GM19463 (cell line): ENCODE results near the gene C10orf71.

ENCODE experiments used
- ATAC-seq: cut with Tn5 transposase; IDR thresholded peaks from one replicate; pipeline ENCODE4 v1.9.1; 2021; ENCODE audit warnings: mild to moderate bottlenecking, moderate library complexity; ENCODE audit not compliant: unreplicated experiment

Gene C10orf71

DNA sequence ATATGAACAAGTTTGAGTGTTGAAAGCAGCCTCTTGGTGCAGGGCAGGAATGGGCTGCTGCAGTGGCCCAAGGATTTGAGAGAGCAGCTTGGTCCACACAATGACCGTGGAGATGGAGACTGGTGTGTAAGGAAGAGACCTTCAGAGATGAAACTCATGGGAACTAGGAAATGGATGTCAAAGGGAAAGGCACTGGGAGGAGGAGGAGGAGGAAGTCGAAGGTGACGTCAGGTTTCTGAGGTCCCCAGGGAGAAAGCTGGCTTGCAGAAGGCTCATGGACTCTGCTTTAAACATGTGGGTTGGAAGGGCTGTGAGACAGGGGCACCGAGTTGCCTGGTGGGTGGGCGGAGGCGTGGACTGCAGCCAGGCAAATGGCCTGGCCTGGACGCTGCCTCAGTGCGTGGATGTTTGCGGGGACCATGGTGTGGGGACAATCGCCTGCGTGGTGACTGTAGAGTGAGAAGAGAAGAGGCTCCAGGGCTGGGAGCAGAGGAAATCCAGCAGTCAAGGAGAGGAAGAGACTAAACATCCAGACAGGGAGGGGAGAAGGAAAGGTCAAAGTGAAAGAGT is 14.6 kb downstream of the C10orf71 start:
- ATAC-seq = no peak

DNA sequence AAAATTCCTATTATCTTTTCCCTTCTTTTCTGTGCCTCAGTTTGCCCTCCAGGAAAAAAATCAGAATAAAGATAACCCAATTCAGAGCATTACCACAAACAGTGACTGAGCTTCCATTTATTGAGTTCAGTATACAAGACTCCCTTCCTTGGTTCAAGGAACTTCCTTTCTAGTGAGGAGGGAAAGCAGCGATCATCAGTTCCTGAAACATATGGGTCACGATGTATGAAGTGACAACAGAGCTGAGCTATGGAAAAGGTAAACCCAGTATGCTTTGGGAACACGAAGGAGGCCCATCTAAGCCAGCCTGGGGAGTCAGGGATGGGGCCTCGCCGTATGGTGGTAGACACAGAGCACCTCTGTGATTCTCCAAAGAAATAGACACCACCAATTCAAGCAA is 15.8 kb downstream of the C10orf71 start:
- no peak for ATAC-seq

- ATAC-seq = no peak
Observed at GRCh38 chr10:49318028-49318427, 19.1 kb downstream of the C10orf71 start.

GRCh38 chr10:49318755-49319154 is 19.8 kb downstream of the C10orf71 start:
- no peak for ATAC-seq

DNA sequence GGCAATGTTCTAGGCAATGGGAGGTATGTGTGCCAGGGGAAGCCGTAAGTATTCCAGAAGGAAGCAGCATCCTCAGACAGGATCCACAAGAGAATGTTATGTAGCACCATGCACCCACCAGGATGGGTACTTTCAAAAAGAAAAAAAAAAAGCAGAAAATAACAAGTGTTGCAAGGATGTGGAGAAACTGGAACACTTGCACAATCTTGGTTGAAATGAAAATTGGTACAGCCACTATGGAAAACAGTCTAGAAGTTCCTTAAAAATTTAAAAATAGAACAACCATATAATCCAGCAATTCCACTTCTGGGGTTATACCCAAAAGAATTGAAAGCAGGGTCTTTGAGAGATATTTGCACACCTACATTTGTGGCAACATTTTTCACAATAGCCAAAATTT is 20.2 kb downstream of the C10orf71 start:
- no peak for ATAC-seq

DNA sequence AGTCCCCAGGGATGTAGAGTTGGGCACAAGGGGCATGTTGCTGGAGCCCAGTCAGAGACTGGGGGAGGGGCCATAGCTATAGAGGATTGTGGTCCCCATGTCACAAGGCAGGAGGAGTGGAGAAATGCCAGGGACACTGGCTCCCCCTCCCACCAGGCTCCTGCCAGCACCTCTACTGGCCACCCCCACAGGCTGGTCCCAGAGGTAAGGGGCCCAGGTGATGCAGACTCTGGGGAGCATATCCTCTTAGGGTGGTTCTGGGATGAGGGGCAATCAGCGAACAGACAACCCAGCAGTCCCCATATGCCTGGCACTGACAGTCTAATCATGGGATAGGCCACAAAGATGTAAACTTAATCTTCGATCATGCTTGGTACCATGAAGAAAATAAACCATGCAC is 21.2 kb downstream of the C10orf71 start:
- no peak for ATAC-seq

DNA sequence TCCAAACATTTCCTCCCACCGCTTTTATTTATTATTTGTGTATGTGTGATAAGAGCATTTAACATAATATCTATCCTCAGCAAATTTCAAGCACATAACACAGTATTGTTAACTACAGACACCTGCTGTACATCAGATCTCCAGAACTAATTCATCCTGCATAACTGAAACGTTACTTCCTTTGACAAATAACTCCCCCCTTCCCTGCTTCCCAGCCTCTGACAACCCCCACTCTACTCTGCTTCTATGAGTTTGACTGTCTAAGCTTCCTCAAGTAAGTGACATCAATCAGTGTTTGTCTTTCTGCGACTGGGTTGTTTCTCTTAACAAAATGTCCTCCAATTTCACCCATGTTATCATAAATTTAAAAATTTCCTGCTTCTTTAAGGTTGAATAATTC is 22.1 kb downstream of the C10orf71 start:
- no peak for ATAC-seq

GRCh38 chr10:49322371-49323170 is 23.6 kb downstream of the C10orf71 start:
- no peak for ATAC-seq

DNA sequence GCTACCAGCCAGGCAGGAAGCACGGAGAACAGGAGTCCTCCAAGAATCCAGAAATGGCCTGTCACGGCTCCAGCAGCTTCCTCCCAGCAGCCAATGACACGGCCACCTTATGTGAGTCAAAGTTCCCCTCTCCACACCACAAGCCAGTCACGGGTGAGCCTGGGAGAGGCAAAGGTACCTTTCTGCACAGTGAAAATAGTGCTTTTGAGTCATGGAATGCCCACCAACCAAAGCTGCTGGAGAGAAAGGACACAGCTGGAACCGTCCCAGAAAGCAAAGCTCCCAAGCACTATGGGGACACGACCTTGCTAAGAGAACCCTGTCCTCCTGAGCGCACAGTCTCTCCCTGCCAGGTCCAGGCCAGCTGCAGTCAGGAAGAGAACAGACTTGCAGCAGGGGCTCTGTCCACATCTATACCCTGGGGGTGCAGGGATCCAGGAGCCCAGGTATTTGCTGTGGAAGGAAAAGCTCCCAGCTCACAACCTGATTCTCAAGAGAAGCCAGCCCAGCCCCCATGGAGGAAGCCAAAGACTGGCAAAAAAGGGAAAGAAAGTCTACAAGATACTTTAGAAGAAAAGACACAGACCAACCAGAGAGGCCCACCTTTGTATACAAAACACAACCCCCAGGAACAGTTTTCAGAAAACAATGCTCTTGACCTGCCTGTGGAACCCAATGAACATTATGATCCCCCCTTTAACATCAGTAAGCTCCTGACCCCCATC is 24.4 kb downstream of the C10orf71 start:
- ATAC-seq = no peak

DNA sequence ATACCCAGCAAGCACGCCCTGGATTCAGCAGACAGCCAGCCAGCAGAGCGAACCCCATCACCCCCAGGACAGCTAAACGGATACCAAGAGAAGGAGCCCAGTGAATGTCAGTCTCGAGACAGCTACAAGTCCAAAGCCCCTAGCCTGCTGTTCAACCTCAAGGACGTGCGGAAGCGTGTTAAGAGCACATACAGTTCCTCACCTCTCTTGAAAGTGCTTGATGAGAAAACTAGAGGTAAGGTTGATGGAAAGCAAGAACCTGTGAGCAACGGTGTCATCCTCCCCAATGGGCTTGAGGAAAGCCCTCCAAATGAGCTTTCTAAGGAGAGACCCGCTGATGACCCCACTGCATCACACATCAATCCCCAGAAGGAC is 24.9 kb downstream of the C10orf71 start:
- ATAC-seq = no peak

DNA sequence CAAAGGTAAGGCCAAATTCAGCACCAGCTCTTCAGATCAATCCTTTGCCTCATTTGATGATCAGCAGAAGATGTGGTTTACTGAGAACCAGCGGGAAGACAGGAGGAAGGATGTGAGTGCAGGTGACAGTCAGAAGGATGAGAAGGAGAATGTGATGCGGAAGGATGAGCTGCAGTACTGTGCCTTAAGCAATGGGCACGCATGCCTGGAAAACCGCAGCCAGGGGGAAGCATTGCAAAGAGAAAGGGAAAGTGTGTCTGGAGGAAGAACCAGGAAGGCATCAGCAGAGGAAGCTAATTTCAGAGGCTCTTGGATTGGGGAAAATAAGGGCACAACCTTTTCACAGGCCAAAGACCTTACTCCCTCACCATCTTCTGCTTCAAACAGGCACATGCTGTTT is 25.7 kb downstream of the C10orf71 start:
- ATAC-seq = no peak

- ATAC-seq = no peak
Observed at GRCh38 chr10:49325131-49325915, 26.4 kb downstream of the C10orf71 start.

- ATAC-seq = no peak
Observed at GRCh38 chr10:49325916-49326783, 27.2 kb downstream of the C10orf71 start.

DNA sequence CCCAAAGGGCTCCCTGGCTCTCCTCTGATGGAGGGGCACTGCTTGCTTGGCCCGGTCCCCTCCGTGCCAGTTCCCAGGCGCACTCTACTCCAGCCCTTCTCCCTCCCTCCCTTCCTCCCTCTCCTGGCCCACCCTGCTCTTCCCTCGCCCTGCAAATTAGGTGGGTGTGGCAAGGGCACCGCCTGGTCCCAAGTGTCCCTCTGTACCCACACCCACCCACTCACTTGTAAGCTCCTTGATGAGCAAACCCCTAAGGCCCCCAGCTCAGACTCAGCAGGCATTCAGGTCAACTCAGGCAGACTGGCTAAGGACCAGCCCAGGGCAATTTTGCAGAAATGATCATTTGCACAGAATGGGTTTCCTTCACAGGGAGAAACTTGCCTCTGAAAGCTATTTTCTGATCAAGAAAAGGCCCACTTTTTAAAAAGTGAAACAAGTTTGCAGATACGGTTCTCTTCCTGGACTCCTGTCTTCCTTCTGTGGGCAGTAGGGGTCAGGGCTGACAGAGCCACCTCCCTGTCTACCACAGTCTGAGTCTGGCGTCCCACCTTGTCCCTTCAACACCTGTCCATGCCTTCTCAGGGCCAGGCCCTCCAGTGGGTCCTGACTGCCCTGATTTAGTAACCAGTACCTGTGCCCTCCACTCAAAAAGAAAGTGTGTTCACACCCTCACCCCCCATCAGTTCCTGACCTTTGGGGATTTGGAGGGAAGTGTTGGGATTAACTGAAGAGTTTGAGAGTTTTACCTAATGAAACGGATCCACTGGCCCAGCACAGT is 28.3 kb downstream of the C10orf71 start:
- no peak for ATAC-seq

GRCh38 chr10:49328401-49329145 is 29.6 kb downstream of the C10orf71 start:
- no peak for ATAC-seq

GRCh38 chr10:49329146-49329505 is 30.2 kb downstream of the C10orf71 start:
- ATAC-seq = no peak

- no peak for ATAC-seq
Observed at GRCh38 chr10:49330127-49330665, 31.2 kb downstream of the C10orf71 start.

- ATAC-seq = no peak
Observed at GRCh38 chr10:49331431-49331830, 32.5 kb downstream of the C10orf71 start.

GRCh38 chr10:49332333-49332732 is 33.4 kb downstream of the C10orf71 start:
- no peak for ATAC-seq
